Activated CD4-positive, alpha-beta T cell treated with anti-CD3 and anti-CD28 coated beads, Interleukin-2, amount 10 ng/mL, durations not matched to agents 24 days and 14 days (primary cell): ENCODE results near the gene ATP8B1. TPM values are rescaled to one million over a fixed set of nuclear protein-coding genes. Genes with fewer than 3 reads are reported as not detected.

ENCODE experiments used
- DNase-seq: peaks from one replicate; pipeline ENCODE4 v3.0.0; 2022
- H3K27ac Mint-ChIP-seq: one replicate; pipeline ENCODE4 v1.8.0; 2022; ENCODE audit warnings: mild to moderate bottlenecking, mixed read lengths
- H3K27me3 Mint-ChIP-seq: one replicate; pipeline ENCODE4 v1.8.0; 2022; ENCODE audit warnings: mixed read lengths
- H3K36me3 Mint-ChIP-seq: one replicate; pipeline ENCODE4 v1.8.0; 2022; ENCODE audit warnings: low read depth, mild to moderate bottlenecking, mixed read lengths
- H3K4me1 Mint-ChIP-seq: one replicate; pipeline ENCODE4 v1.8.0; 2021; ENCODE audit warnings: mixed read lengths
- H3K4me3 Mint-ChIP-seq: one replicate; pipeline ENCODE4 v1.8.0; 2022; ENCODE audit warnings: mild to moderate bottlenecking, moderate library complexity, mixed read lengths
- H3K9me3 Mint-ChIP-seq: one replicate; pipeline ENCODE4 v1.8.0; 2021; ENCODE audit warnings: mixed read lengths
- intact Hi-C: fragments of 100-400 bp; cut with micrococcal nuclease; formaldehyde crosslinking; loops from one replicate; pipeline ENCODE4 v1.15.1; 2023
- total RNA-seq: library from RNA; stranded (reverse); gene quantifications from 2 replicates; pipeline ENCODE4 v1.2.3, GENCODE V29; 2022

ATP8B1 gene
- total RNA-seq, 1 donor from 2014 or later = not detected

DNA sequence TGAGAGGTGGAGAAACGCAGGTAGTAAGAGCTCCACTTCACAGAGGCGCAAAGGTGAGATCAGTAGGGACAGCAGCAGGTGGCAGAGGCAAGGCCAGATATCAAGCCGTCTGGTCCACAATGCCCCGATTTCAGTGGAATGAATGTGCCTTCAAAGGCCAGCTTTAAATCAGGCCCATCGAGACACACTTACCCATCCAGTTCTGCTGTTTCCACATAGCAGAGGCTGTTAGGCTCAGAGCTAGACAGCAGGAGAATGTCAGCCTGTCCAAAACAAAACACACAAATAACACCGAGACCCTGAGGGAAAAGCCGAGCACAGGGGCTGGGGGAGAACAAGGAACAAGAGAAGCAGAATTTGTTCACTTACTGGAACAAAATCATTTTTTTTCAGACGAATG, 105.7 kb downstream of the ATP8B1 start:
- Mint-ChIP-seq H3K27ac (no peak overlapping the region), H3K36me3 (no peaks in the 10 kb centered on the region), H3K27me3 (no peaks in the 10 kb centered on the region), H3K4me3 (no peak overlapping the region), H3K9me3 (no peaks in the 10 kb centered on the region), H3K4me1 (no peaks in the 10 kb centered on the region)
- DNase-seq = no peak
- intact Hi-C loops = no loop called here

DNA sequence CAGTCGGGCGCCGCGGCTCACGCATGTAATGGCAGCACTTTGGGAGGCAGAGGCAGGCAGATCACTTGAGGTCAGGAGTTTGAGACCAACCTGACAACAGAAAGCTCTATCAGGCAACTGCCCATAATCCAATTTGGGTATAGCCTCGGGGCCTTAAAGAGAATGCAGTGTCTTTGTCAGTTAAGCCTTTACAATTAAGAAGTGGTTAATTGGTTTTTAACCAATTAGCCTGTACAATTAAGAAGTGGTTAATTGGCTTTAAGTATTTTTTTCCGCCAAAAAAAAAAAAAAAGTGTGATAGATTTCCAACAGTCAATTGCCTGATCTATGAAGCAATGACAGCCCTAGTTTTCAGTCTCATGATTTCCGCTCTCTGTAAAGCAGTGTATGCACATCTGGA, 106.8 kb downstream of the ATP8B1 start:
- H3K27ac Mint-ChIP-seq = no peak overlapping the region
- H3K27me3 Mint-ChIP-seq = no peaks in the 10 kb centered on the region
- no peaks in the 10 kb centered on the region for H3K4me1 Mint-ChIP-seq
- intact Hi-C loops = no loop called here
- no peak overlapping the region for H3K4me3 Mint-ChIP-seq
- no peak for DNase-seq
- no peaks in the 10 kb centered on the region for H3K9me3 Mint-ChIP-seq
- H3K36me3 Mint-ChIP-seq = no peaks in the 10 kb centered on the region

DNA sequence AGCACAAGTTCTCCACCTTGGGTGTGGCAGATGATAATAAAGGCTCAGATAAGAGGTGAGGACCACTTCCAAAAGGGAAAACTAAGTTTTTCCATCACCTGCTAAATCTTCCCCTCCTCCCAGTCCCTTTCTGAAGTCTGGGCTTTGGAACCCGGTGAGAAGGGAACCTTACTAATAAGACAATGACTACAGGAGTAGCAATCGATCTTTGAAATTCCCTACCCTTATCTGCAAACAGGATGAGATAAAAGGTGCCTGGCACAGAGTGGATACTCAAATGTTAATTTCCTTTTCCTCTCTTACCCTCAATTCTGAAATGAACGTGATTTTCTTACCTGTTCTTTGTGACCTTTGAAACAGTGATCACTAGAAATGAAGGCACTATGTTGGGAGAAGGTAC, 111.8 kb downstream of the ATP8B1 start:
- no peaks in the 10 kb centered on the region for H3K4me1 Mint-ChIP-seq
- H3K36me3 Mint-ChIP-seq = no peaks in the 10 kb centered on the region
- H3K4me3 Mint-ChIP-seq = no peak overlapping the region
- no peaks in the 10 kb centered on the region for H3K27me3 Mint-ChIP-seq
- no peaks in the 10 kb centered on the region for H3K9me3 Mint-ChIP-seq
- intact Hi-C loops = no loop called here
- DNase-seq = no peak
- H3K27ac Mint-ChIP-seq = no peak overlapping the region

GRCh38 chr18:57687970-57688369, 115.1 kb downstream of the ATP8B1 start:
- intact Hi-C loops = no loop called here
- no peaks in the 10 kb centered on the region for H3K4me1 Mint-ChIP-seq
- H3K27me3 Mint-ChIP-seq = no peaks in the 10 kb centered on the region
- DNase-seq = no peak
- no peaks in the 10 kb centered on the region for H3K36me3 Mint-ChIP-seq
- no peaks in the 10 kb centered on the region for H3K9me3 Mint-ChIP-seq
- no peak overlapping the region for H3K27ac Mint-ChIP-seq
- H3K4me3 Mint-ChIP-seq = no peak overlapping the region

- H3K4me1 Mint-ChIP-seq = no peaks in the 10 kb centered on the region
- no peaks in the 10 kb centered on the region for H3K9me3 Mint-ChIP-seq
- H3K4me3 Mint-ChIP-seq = no peak overlapping the region
- no peaks in the 10 kb centered on the region for H3K27me3 Mint-ChIP-seq
- DNase-seq = no peak
- no peaks in the 10 kb centered on the region for H3K36me3 Mint-ChIP-seq
- H3K27ac Mint-ChIP-seq = no peak overlapping the region
- intact Hi-C loops = no loop called here
These were observed 119.6 kb downstream of the ATP8B1 start for GRCh38 chr18:57683470-57683869.

- Mint-ChIP-seq H3K27me3 (no peaks in the 10 kb centered on the region), H3K27ac (no peak overlapping the region), H3K36me3 (no peaks in the 10 kb centered on the region), H3K4me3 (no peak overlapping the region), H3K4me1 (no peaks in the 10 kb centered on the region), H3K9me3 (peaks cover 4% of the 10 kb centered on the region)
- intact Hi-C loops = no loop called here
- no peak for DNase-seq
These were observed 125.6 kb downstream of the ATP8B1 start for GRCh38 chr18:57677262-57678211.

GRCh38 chr18:57674891-57675290, 128.2 kb downstream of the ATP8B1 start:
- DNase-seq = no peak
- intact Hi-C loops = no loop called here
- Mint-ChIP-seq H3K36me3 (peaks cover 2% of the 10 kb centered on the region), H3K4me3 (no peak overlapping the region), H3K27ac (no peak overlapping the region), H3K9me3 (peaks cover 9% of the 10 kb centered on the region), H3K27me3 (no peaks in the 10 kb centered on the region), H3K4me1 (no peaks in the 10 kb centered on the region)

GRCh38 chr18:57670046-57670445, 133.1 kb downstream of the ATP8B1 start:
- intact Hi-C loops = no loop called here
- no peak for DNase-seq
- Mint-ChIP-seq H3K4me3 (no peak overlapping the region), H3K9me3 (peaks cover 7% of the 10 kb centered on the region), H3K27me3 (no peaks in the 10 kb centered on the region), H3K4me1 (peaks cover 4% of the 10 kb centered on the region), H3K27ac (no peak overlapping the region), H3K36me3 (peaks cover 2% of the 10 kb centered on the region)

- H3K36me3 Mint-ChIP-seq = peaks cover 2% of the 10 kb centered on the region
- DNase-seq = no peak
- H3K4me1 Mint-ChIP-seq = peaks cover 4% of the 10 kb centered on the region
- H3K9me3 Mint-ChIP-seq = peaks cover 7% of the 10 kb centered on the region
- no peak overlapping the region for H3K4me3 Mint-ChIP-seq
- no peaks in the 10 kb centered on the region for H3K27me3 Mint-ChIP-seq
- H3K27ac Mint-ChIP-seq = no peak overlapping the region
- intact Hi-C loops = no loop called here
These were observed 135.1 kb downstream of the ATP8B1 start for GRCh38 chr18:57668021-57668420.

GRCh38 chr18:57666818-57667497, 136.2 kb downstream of the ATP8B1 start:
- Mint-ChIP-seq H3K27ac (no peak overlapping the region), H3K4me1 (peaks cover 4% of the 10 kb centered on the region), H3K27me3 (no peaks in the 10 kb centered on the region), H3K4me3 (no peak overlapping the region), H3K36me3 (peaks cover 2% of the 10 kb centered on the region), H3K9me3 (peaks cover 4% of the 10 kb centered on the region)
- intact Hi-C loops = no loop called here
- no peak for DNase-seq

- intact Hi-C loops = no loop called here
- Mint-ChIP-seq H3K27ac (no peak overlapping the region), H3K4me3 (no peak overlapping the region), H3K4me1 (peaks cover 4% of the 10 kb centered on the region), H3K9me3 (no peaks in the 10 kb centered on the region), H3K27me3 (no peaks in the 10 kb centered on the region), H3K36me3 (no peaks in the 10 kb centered on the region)
- DNase-seq = no peak
These were observed 138.4 kb downstream of the ATP8B1 start for GRCh38 chr18:57664568-57665165.

- no peaks in the 10 kb centered on the region for H3K36me3 Mint-ChIP-seq
- H3K9me3 Mint-ChIP-seq = no peaks in the 10 kb centered on the region
- no peak overlapping the region for H3K27ac Mint-ChIP-seq
- no peak overlapping the region for H3K4me3 Mint-ChIP-seq
- peaks cover 2% of the 10 kb centered on the region for H3K4me1 Mint-ChIP-seq
- H3K27me3 Mint-ChIP-seq = no peaks in the 10 kb centered on the region
- intact Hi-C loops = no loop called here
- no peak for DNase-seq
These were observed 142.2 kb downstream of the ATP8B1 start for GRCh38 chr18:57660961-57661360.

- no peak overlapping the region for H3K4me3 Mint-ChIP-seq
- no peaks in the 10 kb centered on the region for H3K27me3 Mint-ChIP-seq
- H3K9me3 Mint-ChIP-seq = peaks cover 5% of the 10 kb centered on the region
- peaks cover 5% of the 10 kb centered on the region for H3K36me3 Mint-ChIP-seq
- H3K4me1 Mint-ChIP-seq = no peaks in the 10 kb centered on the region
- intact Hi-C loops = no loop called here
- H3K27ac Mint-ChIP-seq = no peak overlapping the region
- no peak for DNase-seq
These were observed 143.5 kb downstream of the ATP8B1 start for GRCh38 chr18:57659460-57660102.

DNA sequence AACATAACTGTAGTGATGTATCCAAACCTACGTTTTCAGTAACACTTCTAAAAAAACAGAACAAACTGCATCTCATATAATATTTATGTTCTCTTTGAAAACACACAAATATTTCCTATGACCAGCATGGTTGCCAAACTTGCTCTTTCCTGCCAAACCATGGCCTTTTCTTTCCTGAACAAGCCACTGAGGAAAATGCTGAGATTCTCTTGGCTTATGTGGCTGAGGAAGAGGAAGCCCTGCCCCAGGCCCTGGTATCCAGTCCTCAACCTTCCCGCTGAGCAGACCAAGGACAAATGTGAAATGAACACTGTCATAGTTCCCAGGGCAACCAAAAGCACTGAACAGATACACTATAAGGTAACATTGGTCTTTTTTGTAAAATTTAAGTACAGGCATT, 145.6 kb downstream of the ATP8B1 start:
- H3K4me1 Mint-ChIP-seq = no peaks in the 10 kb centered on the region
- no peak overlapping the region for H3K27ac Mint-ChIP-seq
- H3K36me3 Mint-ChIP-seq = peaks cover 5% of the 10 kb centered on the region
- no peak for DNase-seq
- H3K9me3 Mint-ChIP-seq = peaks cover 5% of the 10 kb centered on the region
- H3K27me3 Mint-ChIP-seq = no peaks in the 10 kb centered on the region
- no peak overlapping the region for H3K4me3 Mint-ChIP-seq
- intact Hi-C loops = no loop called here
